ENCODE measurements around the gene GRB10.
A peak's percentile ranks its signal among the peaks of the same experiment; 100 is the strongest.

GRCh38 chr7:50657341-50657873 is 125.3 kb downstream of the GRB10 start:
- TF ChIP-seq CTCF (IDR thresholded peaks at IDR 0.05) (peak in 2 of 5 experiments; percentile 12 to 28), POLR2A (IDR thresholded peaks at IDR 0.05) (no peak), POLR2AphosphoS5 (IDR thresholded peaks at IDR 0.05) (peak; percentile 78 to 92 (median 90))
